GM19240 (cell line): ENCODE data around the gene KRTAP6-3.

Source experiments
- DNase-seq: peaks from one replicate; pipeline ENCODE4 v3.0.0; 2011; ENCODE audit warnings: low spot score; ENCODE audit not compliant: insufficient read length

KRTAP6-3 gene

DNA sequence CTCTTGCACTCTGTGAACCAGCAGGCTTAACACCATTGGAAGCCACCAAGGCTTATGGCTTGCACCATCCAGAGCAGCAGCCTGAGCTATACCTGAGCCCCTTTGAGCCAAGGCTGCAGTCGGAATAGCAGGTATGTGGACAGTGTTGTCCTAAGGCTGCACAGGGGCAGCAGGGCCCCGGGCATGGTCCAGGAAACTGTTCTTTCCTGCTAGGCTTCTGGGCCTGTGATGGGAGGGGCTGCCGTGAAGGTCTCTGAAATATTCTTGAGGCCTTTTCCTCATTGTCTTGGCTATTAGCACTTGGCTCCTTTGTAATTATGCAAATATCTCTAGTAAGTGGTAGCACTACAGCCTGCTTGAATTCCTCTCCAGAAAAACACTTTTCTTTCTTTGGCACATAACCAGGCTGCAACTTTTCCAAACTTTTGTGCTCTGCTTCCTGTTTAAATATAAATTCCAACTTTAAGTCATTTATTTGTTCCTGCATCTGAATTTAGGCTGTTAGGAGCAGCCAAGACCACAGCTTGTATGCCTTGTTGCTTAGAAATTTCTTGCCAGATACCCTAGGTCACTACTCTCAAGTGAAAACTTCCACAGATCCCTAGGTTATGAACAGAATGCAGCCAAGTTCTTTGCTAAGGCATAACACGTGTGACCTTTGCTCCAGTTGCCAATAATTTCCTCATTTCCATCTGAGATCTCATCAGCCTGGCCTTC lies 33.4 kb downstream of the KRTAP6-3 start:
- no peak for DNase-seq

GRCh38 chr21:30628109-30628508 lies 35.9 kb downstream of the KRTAP6-3 start:
- no peak for DNase-seq

DNA sequence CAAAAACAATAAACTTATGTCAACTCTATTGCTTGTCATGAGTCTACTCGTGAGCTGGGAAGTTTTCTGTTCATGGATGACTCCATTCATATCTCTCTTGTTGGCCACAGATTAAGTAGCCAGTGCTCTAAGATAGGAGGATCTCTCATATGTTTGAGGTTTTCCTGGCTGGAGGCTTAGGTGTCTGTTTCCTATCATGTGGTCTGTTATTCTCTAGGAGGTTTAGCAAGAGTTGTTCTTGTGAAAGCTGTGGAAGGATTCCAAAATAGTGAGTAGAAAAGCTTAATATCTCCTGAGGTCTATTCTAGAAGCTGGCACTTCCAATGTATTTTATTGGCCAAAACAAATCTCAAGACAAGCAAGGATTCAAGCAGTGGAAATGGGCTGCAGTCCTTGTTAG lies 37.0 kb downstream of the KRTAP6-3 start:
- no peak for DNase-seq

DNA sequence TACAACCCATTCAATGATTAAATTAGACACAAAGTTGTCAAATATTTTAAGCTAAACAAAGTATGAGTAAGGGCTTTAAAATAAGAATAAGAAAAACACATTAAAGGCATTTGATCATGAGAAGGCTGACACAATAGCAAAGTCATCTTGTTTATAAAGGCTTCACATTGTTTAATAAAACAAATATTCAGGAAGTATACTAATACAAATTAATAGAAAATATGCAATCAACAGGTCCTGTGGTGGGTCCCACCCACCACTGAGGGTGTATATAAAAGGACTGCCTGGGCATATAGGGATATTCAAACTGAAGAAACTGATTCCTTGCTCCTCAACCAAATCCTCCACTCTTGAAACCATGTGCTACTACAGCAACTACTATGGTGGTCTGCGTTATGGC lies 42.7 kb downstream of the KRTAP6-3 start, which contains the start of gene KRTAP20-2:
Gene KRTAP20-2 (plus strand): TSS at position 301 of the 400 bp plus-strand sequence. CDS start 58 bp downstream, at position 359.
- DNase-seq = no peak

GRCh38 chr21:30638686-30639085 lies 46.4 kb downstream of the KRTAP6-3 start:
- no peak for DNase-seq

DNA sequence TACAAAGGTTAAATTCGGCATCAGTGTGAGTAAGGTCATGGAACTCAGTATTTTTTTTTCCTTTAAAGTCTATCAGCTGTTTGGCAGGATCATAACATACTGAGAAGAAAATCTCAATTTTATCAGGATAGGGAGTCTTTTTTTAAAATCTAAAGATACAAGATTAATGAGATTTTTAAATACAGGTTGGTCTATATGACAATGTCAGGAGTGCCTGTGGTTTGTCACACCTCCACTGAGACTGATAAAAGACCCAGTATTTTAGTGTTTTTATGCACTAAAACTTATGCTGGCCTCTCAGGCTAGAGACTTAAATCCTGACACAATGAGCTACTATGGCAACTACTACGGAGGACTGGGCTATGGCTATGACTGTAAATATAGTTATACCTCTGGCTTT lies 50.3 kb downstream of the KRTAP6-3 start, which contains the start of gene KRTAP20-3:
Gene KRTAP20-3 (plus strand): TSS at position 301 of the 400 bp plus-strand sequence.
- no peak for DNase-seq
